Upper lobe of left lung (tissue), 6 donors: ENCODE data around the gene CACNB2. TPM values are rescaled to one million over a fixed set of nuclear protein-coding genes. Genes with fewer than 3 reads are reported as not detected.
"Not testable (repeated sequence)": the region's sequence is repeated elsewhere in the genome, so short reads cannot be mapped to it uniquely, and the experiment has no call there.

Experiments used
- ATAC-seq, 2 donors: fragments of 200-7000 bp; cut with Tn5 transposase; one replicate each; pipeline ENCODE4 v1.9.1; 2022; ENCODE audit warnings: mild to moderate bottlenecking in 2 of 2, moderate library complexity in 2 of 2; ENCODE audit not compliant: low FRiP score in 2 of 2
- DNase-seq, 2 donors: peaks; one replicate each; pipeline ENCODE4 v3.0.0-alpha.2; 2019 to 2020
- H3K27ac ChIP-seq, 4 donors: fragments of 200-600 bp; sonication (generic); one replicate each; pipeline ENCODE4 v1.5.1; 2016 to 2019
- H3K27me3 ChIP-seq, 4 donors: fragments of 200-600 bp; sonication (generic); one replicate each; pipeline ENCODE4 v1.5.1; 2017 to 2019
- H3K36me3 ChIP-seq, 4 donors: fragments of 200-600 bp; sonication (generic); one replicate each; pipeline ENCODE4 v1.5.1; 2016 to 2019
- H3K4me1 ChIP-seq, 4 donors: fragments of 200-600 bp; sonication (generic); one replicate each; pipeline ENCODE4 v1.5.1; 2018 to 2019
- H3K4me3 ChIP-seq, 4 donors: fragments of 200-600 bp; sonication (generic); one replicate each; pipeline ENCODE4 v1.5.1; 2017 to 2019; ENCODE audit warnings: mild to moderate bottlenecking in 2 of 4, moderate library complexity in 1 of 4
- H3K9me3 ChIP-seq, 4 donors: fragments of 200-600 bp; sonication (generic); one replicate each; pipeline ENCODE4 v1.5.1; 2018 to 2019
- CTCF ChIP-seq, 6 experiments: fragments of 450-650 bp in 4 of 6; fragments of 200-600 bp in 2 of 6; sonication (generic) in 2 of 6; IDR thresholded peaks; one replicate each; pipeline ENCODE4 v1.5.1; 2016 to 2019; ENCODE audit warnings: antibody characterized with exemption in 6 of 6
- EP300 ChIP-seq, 4 donors: sonication (generic); formaldehyde crosslinking; IDR thresholded peaks; one replicate each; pipeline ENCODE4 v1.5.1; 2017; ENCODE audit warnings: antibody characterized with exemption in 4 of 4, control low read depth in 2 of 4
- POLR2A ChIP-seq, 4 donors: fragments of 450-650 bp; IDR thresholded peaks; one replicate each; pipeline ENCODE4 v1.5.1; 2016 to 2017; ENCODE audit warnings: antibody characterized with exemption in 4 of 4, mild to moderate bottlenecking in 2 of 4
- POLR2AphosphoS5 ChIP-seq, 2 donors: sonication (generic); formaldehyde crosslinking; IDR thresholded peaks; one replicate each; pipeline ENCODE4 v1.5.1; 2017; ENCODE audit warnings: antibody characterized with exemption in 2 of 2
- WGBS, 2 donors: methylation state at CpG; one replicate each; pipeline ENCODE4 v1.1.5; 2017 to 2018; 5-methylcytosine and 5-hydroxymethylcytosine counted together
- total RNA-seq, 6 donors: library from RNA; depleted of rRNA in 4 of 6; stranded (reverse); fragments of >200 nt in 4 of 6; gene quantifications; one replicate each; pipeline versions ENCODE4 v1.1.0 to v1.2.1, GENCODE V29; 2016 to 2021
- donor health status: DM: no; HTN: no; CAD: no; lungs with moderate emphysema.
- donor health status: DM: no; HTN: yes; CAD: no; lungs with severe emphysema.

The CACNB2 gene
- total RNA-seq, 6 donors from 2014 or later = 1.4 to 6.3 (median 2.9) TPM

GRCh38 chr10:18567343-18567856, 427.2 kb downstream of the CACNB2 start:
- H3K36me3 ChIP-seq = no peaks in the 10 kb centered on the region
- ATAC-seq (no peak), DNase-seq (no peak)
- no peaks in the 10 kb centered on the region for H3K27me3 ChIP-seq
- 95 to 98% methylated on average over 3 of the region's 3 CpGs for WGBS, 2 donors
- H3K27ac ChIP-seq = no peak overlapping the region
- H3K9me3 ChIP-seq = peaks cover 0 to 3% (median 1%) of the 10 kb centered on the region in 4 donors
- no peak for TF ChIP-seq CTCF (IDR thresholded peaks at IDR 0.05)
- no peak for TF ChIP-seq POLR2AphosphoS5 (IDR thresholded peaks at IDR 0.05)
- TF ChIP-seq POLR2A (IDR thresholded peaks at IDR 0.05) = no peak
- no peak for TF ChIP-seq EP300 (IDR thresholded peaks at IDR 0.05)
- no peaks in the 10 kb centered on the region for H3K4me1 ChIP-seq
- no peak overlapping the region for H3K4me3 ChIP-seq

GRCh38 chr10:18570386-18570785, 430.2 kb downstream of the CACNB2 start:
- H3K9me3 ChIP-seq, H3K27ac ChIP-seq, H3K4me1 ChIP-seq, H3K36me3 ChIP-seq, ATAC-seq, H3K4me3 ChIP-seq, H3K27me3 ChIP-seq, DNase-seq: not testable (repeated sequence)
- WGBS, 2 donors = 96 to 99% methylated on average over 2 of the region's 2 CpGs

DNA sequence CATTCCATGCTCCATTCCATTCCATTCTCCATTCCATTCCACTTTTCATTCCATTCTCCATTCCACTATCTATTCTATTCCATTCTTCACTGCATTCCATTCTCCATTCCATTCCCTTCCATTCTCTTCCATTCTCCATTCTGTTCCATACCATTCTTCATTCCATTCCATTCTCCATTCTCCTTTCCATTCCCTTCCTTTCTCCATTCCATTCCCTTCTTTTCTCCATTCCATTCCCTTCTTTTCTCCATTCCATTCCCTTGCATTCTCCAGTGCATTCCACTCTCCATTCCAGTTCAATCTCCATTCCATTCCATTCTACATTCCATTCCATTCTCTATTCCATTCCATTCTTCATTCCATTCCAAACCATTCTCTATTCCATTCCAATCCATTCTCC, 430.9 kb downstream of the CACNB2 start:
- DNase-seq = no peak
- H3K36me3 ChIP-seq = no peaks in the 10 kb centered on the region
- no peaks in the 10 kb centered on the region for H3K4me1 ChIP-seq
- peaks cover 0 to 2% (median 0%) of the 10 kb centered on the region in 4 donors for H3K9me3 ChIP-seq
- no peak overlapping the region for H3K4me3 ChIP-seq
- H3K27me3 ChIP-seq = no peaks in the 10 kb centered on the region
- no peak for ATAC-seq
- H3K27ac ChIP-seq = no peak overlapping the region
- TF ChIP-seq CTCF (IDR thresholded peaks at IDR 0.05) (no peak), POLR2A (IDR thresholded peaks at IDR 0.05) (no peak), EP300 (IDR thresholded peaks at IDR 0.05) (no peak), POLR2AphosphoS5 (IDR thresholded peaks at IDR 0.05) (no peak)

DNA sequence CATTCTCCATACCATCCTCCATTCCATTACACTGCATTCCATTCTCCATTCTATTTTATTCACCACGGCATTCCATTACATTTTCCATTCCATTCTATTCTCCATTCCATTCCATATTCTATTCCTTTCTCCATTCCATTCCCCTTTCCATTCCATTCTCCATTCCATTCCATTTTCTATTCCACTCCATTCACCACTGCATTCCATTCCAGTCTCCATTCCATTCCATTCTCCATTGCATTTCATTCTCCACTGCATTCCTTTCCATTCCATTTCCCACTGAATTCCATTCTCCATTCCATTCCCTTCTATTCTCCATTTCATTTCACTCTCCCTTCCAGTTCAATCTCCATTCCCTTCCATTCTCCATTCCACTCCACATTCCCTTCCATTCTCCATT, 431.6 kb downstream of the CACNB2 start:
- Histone ChIP-seq H3K4me1 (no peaks in the 10 kb centered on the region), H3K9me3 (peaks cover 0 to 2% (median 0%) of the 10 kb centered on the region in 4 donors), H3K27me3 (no peaks in the 10 kb centered on the region), H3K36me3 (peaks cover 0 to 3% (median 0%) of the 10 kb centered on the region in 4 donors), H3K27ac (no peak overlapping the region), H3K4me3 (no peak overlapping the region)
- no peak for ATAC-seq
- TF ChIP-seq CTCF (IDR thresholded peaks at IDR 0.05) (no peak), POLR2AphosphoS5 (IDR thresholded peaks at IDR 0.05) (no peak)
- WGBS, 2 donors = 98 to 100% methylated on average over 1 of the region's 1 CpG
- DNase-seq = no peak

- Histone ChIP-seq H3K9me3 (peaks cover 0 to 3% (median 1%) of the 10 kb centered on the region in 4 donors), H3K4me3 (no peak overlapping the region), H3K27me3 (no peaks in the 10 kb centered on the region), H3K36me3 (peaks cover 0 to 3% (median 0%) of the 10 kb centered on the region in 4 donors), H3K27ac (no peak overlapping the region), H3K4me1 (no peaks in the 10 kb centered on the region)
- no peak for ATAC-seq
- 84 to 91% methylated on average over 8 of the region's 8 CpGs for WGBS, 2 donors
- DNase-seq = no peak
- TF ChIP-seq CTCF (IDR thresholded peaks at IDR 0.05) (no peak), POLR2AphosphoS5 (IDR thresholded peaks at IDR 0.05) (no peak), EP300 (IDR thresholded peaks at IDR 0.05) (no peak), POLR2A (IDR thresholded peaks at IDR 0.05) (no peak)
Measured at GRCh38 chr10:18572959-18573561, 432.8 kb downstream of the CACNB2 start.
